Measurements from ENCODE around the gene HOXB5.

The HOXB5 gene

GRCh38 chr17:48605409-48605919 is 11.9 kb upstream of the HOXB5 start (continued):
- peak; percentile 12; the same call in 1 of the 2 replicates for TF ChIP-seq ZNF596 (tag by site-specific recombination; IDR thresholded peaks at IDR 0.05)
- TF ChIP-seq IKZF3 (tag by site-specific recombination; IDR thresholded peaks at IDR 0.05): peak; percentile 57; the same call in 1 of the 2 replicates
- no peak for TF ChIP-seq OSR2 (tag by site-specific recombination; IDR thresholded peaks at IDR 0.05)
- no peak for TF ChIP-seq ZNF140 (tag by site-specific recombination; IDR thresholded peaks at IDR 0.05)
- no peak for TF ChIP-seq ZNF645 (tag by site-specific recombination; IDR thresholded peaks at IDR 0.05)
- TF ChIP-seq INSM2 (tag by site-specific recombination; IDR thresholded peaks at IDR 0.05): no peak
- no peak for TF ChIP-seq ZNF747 (tag by site-specific recombination; IDR thresholded peaks at IDR 0.05)
- no peak for TF ChIP-seq ZNF707 (tag by site-specific recombination; IDR thresholded peaks at IDR 0.05)
- no peak for TF ChIP-seq ZNF670 (tag by site-specific recombination; IDR thresholded peaks at IDR 0.05; ENCODE audit: low read depth)

GRCh38 chr17:48604770-48605329 is 11.3 kb upstream of the HOXB5 start, which contains the start of gene HOXB6:
Gene HOXB6, minus strand, starts transcription at chr17:48604986. Its CDS starts 6,836 bp downstream, at chr17:48598150.
- no peaks in the 10 kb centered on the region for H3K9me3 ChIP-seq (ENCODE audit: control insufficient read depth, insufficient read depth, low read depth, low read length)
- H3K4me3 ChIP-seq (ENCODE audit: low read depth, low read length): peak within 1 kb of the TSS; percentile 57
- POLR2A ChIA-PET: interaction anchor here (0.7 to 1.2 kb wide), 4 partner anchors 13 to 968 kb away, joined by 3 to 8 read pairs (median 5); no protein-coding TSS in a partner anchor
- peaks cover 41% of the 10 kb centered on the region for H3K4me1 ChIP-seq (ENCODE audit: control insufficient read depth, insufficient read depth, low read length)
- CTCF ChIA-PET: interaction anchor here (0.6 to 0.9 kb wide), 4 partner anchors 30 to 525 kb away, joined by 3 to 4 read pairs (median 3); no protein-coding TSS in a partner anchor
- H3K27ac ChIP-seq (ENCODE audit: extremely low read depth, low read depth, low read length): peak within 1 kb of the TSS; percentile 86
- peaks cover 7 to 15% of the 10 kb centered on the region in 2 experiments for H3K36me3 ChIP-seq (ENCODE audit: control insufficient read depth in 2 of 2, insufficient read depth in 1 of 2, low read length in 2 of 2)
- TF ChIP-seq ZNF24 (tag by site-specific recombination; IDR thresholded peaks at IDR 0.05) (peak; percentile 79), ZNF664 (tag by site-specific recombination; IDR thresholded peaks at IDR 0.05) (no peak), ZBTB10 (tag by site-specific recombination; IDR thresholded peaks at IDR 0.05) (peak; percentile 83), TRIM28 (IDR thresholded peaks at IDR 0.05; ENCODE audit: borderline replicate concordance, low read length) (no peak), YY1 (tag by site-specific recombination; IDR thresholded peaks at IDR 0.05) (peak; percentile 25; the same call in 1 of the 2 replicates), ZNF677 (tag by site-specific recombination; IDR thresholded peaks at IDR 0.05) (no peak), ZFP41 (tag by site-specific recombination; IDR thresholded peaks at IDR 0.05; ENCODE audit: borderline replicate concordance) (no peak), ZNF350 (tag by site-specific recombination; IDR thresholded peaks at IDR 0.05) (no peak), ZNF624 (tag by site-specific recombination; IDR thresholded peaks at IDR 0.05) (peak; percentile 37; the same call in 1 of the 2 replicates), GLIS2 (tag by site-specific recombination; IDR thresholded peaks at IDR 0.05) (no peak), ZBTB44 (tag by site-specific recombination; IDR thresholded peaks at IDR 0.05) (peak; percentile 71), HOXD13 (CRISPR knock-in tag; IDR thresholded peaks at IDR 0.05; ENCODE audit: borderline replicate concordance) (peak; percentile 72; the same call in 1 of the 2 replicates), ZNF596 (tag by site-specific recombination; IDR thresholded peaks at IDR 0.05) (peak; percentile 95), ZNF530 (tag by site-specific recombination; IDR thresholded peaks at IDR 0.05; ENCODE audit: low read depth) (no peak), ZNF549 (tag by site-specific recombination; IDR thresholded peaks at IDR 0.05) (no peak), ZEB2 (tag by site-specific recombination; IDR thresholded peaks at IDR 0.05) (no peak), ZSCAN23 (tag by site-specific recombination; IDR thresholded peaks at IDR 0.05) (0 out of 2 replicates have a peak, but pooled peaks have one; percentile 34), PRDM1 (tag by site-specific recombination; IDR thresholded peaks at IDR 0.05) (peak; percentile 94), ZXDB (tag by site-specific recombination; IDR thresholded peaks at IDR 0.05) (peak; percentile 69), KLF16 (tag by site-specific recombination; IDR thresholded peaks at IDR 0.05) (peak; percentile 56; the same call in 1 of the 2 replicates), ZNF670 (tag by site-specific recombination; IDR thresholded peaks at IDR 0.05; ENCODE audit: low read depth) (no peak)
